ENCODE data around the gene HAL.

HAL gene

GRCh38 chr12:95978774-95979173 lies 17.4 kb downstream of the HAL start:
- no peak for DNase-seq (ENCODE audit: low read depth)
- H3K4me3 ChIP-seq (ENCODE audit: control insufficient read depth, low read depth, low read length) = no peak overlapping the region
- TF ChIP-seq, protein P1, sequence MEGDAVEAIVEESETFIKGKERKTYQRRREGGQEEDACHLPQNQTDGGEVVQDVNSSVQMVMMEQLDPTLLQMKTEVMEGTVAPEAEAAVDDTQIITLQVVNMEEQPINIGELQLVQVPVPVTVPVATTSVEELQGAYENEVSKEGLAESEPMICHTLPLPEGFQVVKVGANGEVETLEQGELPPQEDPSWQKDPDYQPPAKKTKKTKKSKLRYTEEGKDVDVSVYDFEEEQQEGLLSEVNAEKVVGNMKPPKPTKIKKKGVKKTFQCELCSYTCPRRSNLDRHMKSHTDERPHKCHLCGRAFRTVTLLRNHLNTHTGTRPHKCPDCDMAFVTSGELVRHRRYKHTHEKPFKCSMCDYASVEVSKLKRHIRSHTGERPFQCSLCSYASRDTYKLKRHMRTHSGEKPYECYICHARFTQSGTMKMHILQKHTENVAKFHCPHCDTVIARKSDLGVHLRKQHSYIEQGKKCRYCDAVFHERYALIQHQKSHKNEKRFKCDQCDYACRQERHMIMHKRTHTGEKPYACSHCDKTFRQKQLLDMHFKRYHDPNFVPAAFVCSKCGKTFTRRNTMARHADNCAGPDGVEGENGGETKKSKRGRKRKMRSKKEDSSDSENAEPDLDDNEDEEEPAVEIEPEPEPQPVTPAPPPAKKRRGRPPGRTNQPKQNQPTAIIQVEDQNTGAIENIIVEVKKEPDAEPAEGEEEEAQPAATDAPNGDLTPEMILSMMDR (conservative IDR thresholded peaks at IDR 0.05; ENCODE audit: control insufficient read depth, insufficient read depth, low read depth, low read length) = no peak

GRCh38 chr12:95978351-95978750 lies 17.8 kb downstream of the HAL start:
- TF ChIP-seq, protein P1 (conservative IDR thresholded peaks at IDR 0.05; ENCODE audit: control insufficient read depth, insufficient read depth, low read depth, low read length) = no peak
- H3K4me3 ChIP-seq (ENCODE audit: control insufficient read depth, low read depth, low read length) = no peak overlapping the region
- DNase-seq (ENCODE audit: low read depth) = no peak

- TF ChIP-seq, protein P1 (conservative IDR thresholded peaks at IDR 0.05; ENCODE audit: control insufficient read depth, insufficient read depth, low read depth, low read length) = no peak
Measured at GRCh38 chr12:95977764-95978305, 18.3 kb downstream of the HAL start.

GRCh38 chr12:95976416-95976832 lies 19.7 kb downstream of the HAL start:
- TF ChIP-seq, protein P1 (conservative IDR thresholded peaks at IDR 0.05; ENCODE audit: control insufficient read depth, insufficient read depth, low read depth, low read length) = no peak
- H3K4me3 ChIP-seq (ENCODE audit: control insufficient read depth, low read depth, low read length) = no peak overlapping the region
- peak; percentile 29 for DNase-seq (ENCODE audit: low read depth)

More at GRCh38 chr12:95977764-95978305, 18.3 kb downstream of the HAL start:
- no peak for DNase-seq (ENCODE audit: low read depth)
- H3K4me3 ChIP-seq (ENCODE audit: control insufficient read depth, low read depth, low read length) = no peak overlapping the region

GRCh38 chr12:95975491-95975890 lies 20.7 kb downstream of the HAL start:
- no peak for DNase-seq (ENCODE audit: low read depth)
- no peak overlapping the region for H3K4me3 ChIP-seq (ENCODE audit: control insufficient read depth, low read depth, low read length)
- TF ChIP-seq, protein P1 (conservative IDR thresholded peaks at IDR 0.05; ENCODE audit: control insufficient read depth, insufficient read depth, low read depth, low read length) = no peak

- TF ChIP-seq, protein P1 (conservative IDR thresholded peaks at IDR 0.05; ENCODE audit: control insufficient read depth, insufficient read depth, low read depth, low read length) = no peak
- DNase-seq (ENCODE audit: low read depth) = no peak
- no peak overlapping the region for H3K4me3 ChIP-seq (ENCODE audit: control insufficient read depth, low read depth, low read length)
Measured at GRCh38 chr12:95974358-95974757, 21.8 kb downstream of the HAL start.
